HG02623 (cell line): ENCODE measurements around the gene ADORA2A.
"Not testable (repeated sequence)": the region's sequence is repeated elsewhere in the genome, so short reads cannot be mapped to it uniquely, and the experiment has no call there.

Experiments used
- ATAC-seq: cut with Tn5 transposase; IDR thresholded peaks from one replicate; pipeline ENCODE4 v1.9.1; 2021; ENCODE audit warnings: moderate library complexity; ENCODE audit not compliant: unreplicated experiment

ADORA2A gene

GRCh38 chr22:24482575-24482974, 55.2 kb downstream of the ADORA2A start:
- ATAC-seq, result no peak

- ATAC-seq, result no peak
These were observed 55.6 kb downstream of the ADORA2A start for GRCh38 chr22:24482998-24483397.

GRCh38 chr22:24483976-24484545, 56.7 kb downstream of the ADORA2A start:
- no peak for ATAC-seq

GRCh38 chr22:24485170-24485569, 57.8 kb downstream of the ADORA2A start:
- ATAC-seq, result no peak

- ATAC-seq, result no peak
These were observed 58.2 kb downstream of the ADORA2A start for GRCh38 chr22:24485608-24486007.

- ATAC-seq, result no peak
These were observed 59.1 kb downstream of the ADORA2A start for GRCh38 chr22:24486501-24486921.

GRCh38 chr22:24489011-24489410, 61.6 kb downstream of the ADORA2A start:
- ATAC-seq, result no peak

- not testable (repeated sequence) for ATAC-seq
These were observed 62.0 kb downstream of the ADORA2A start for GRCh38 chr22:24489434-24489833.
